ENCODE results near the gene SVBP. TPM values are rescaled to one million over a fixed set of nuclear protein-coding genes. Genes with fewer than 3 reads are reported as not detected.

SVBP gene
- total and polyA plus RNA-seq, 10 donors, result 15.1 to 41.7 (median 21.7) TPM

- 83 to 90% (median 85%) methylated on average over 3 of the region's 3 CpGs for WGBS, 5 donors
- Histone ChIP-seq H3K36me3 (peaks cover 0 to 36% (median 0%) of the 10 kb centered on the region in 6 donors), H3K9me3 (no peaks in the 10 kb centered on the region), H3K4me1 (peaks cover 0 to 22% (median 8%) of the 10 kb centered on the region in 6 donors), H3K27ac (no peak overlapping the region), H3K4me3 (no peak overlapping the region), H3K27me3 (replicated peaks in 1 of 7) (no peaks in the 10 kb centered on the region)
- DNase-seq, result no peak
- intact Hi-C loops (cut with DNase I; ENCODE audit: low total_unique reads), result no loop called here
- TF ChIP-seq CTCF (IDR thresholded peaks at IDR 0.05 in 8 of 11, conservative IDR thresholded peaks at IDR 0.05 in 3 of 11), result no peak
- TF ChIP-seq POLR2A (IDR thresholded peaks at IDR 0.05), result no peak
- TF ChIP-seq POLR2AphosphoS5 (IDR thresholded peaks at IDR 0.05), result no peak
Measured at GRCh38 chr1:42841010-42841409, 23.8 kb upstream of the SVBP start.

- Histone ChIP-seq H3K9me3 (no peaks in the 10 kb centered on the region), H3K36me3 (peaks cover 0 to 52% (median 0%) of the 10 kb centered on the region in 6 donors), H3K4me3 (no peak overlapping the region), H3K27me3 (replicated peaks in 1 of 7) (no peaks in the 10 kb centered on the region), H3K27ac (no peak overlapping the region), H3K4me1 (peaks cover 0 to 16% (median 2%) of the 10 kb centered on the region in 6 donors)
- TF ChIP-seq POLR2A (IDR thresholded peaks at IDR 0.05), result no peak
- TF ChIP-seq CTCF (IDR thresholded peaks at IDR 0.05 in 8 of 11, conservative IDR thresholded peaks at IDR 0.05 in 3 of 11), result no peak
- no peak for TF ChIP-seq POLR2AphosphoS5 (IDR thresholded peaks at IDR 0.05)
- no peak for DNase-seq
- 68 to 79% (median 74%) methylated on average over 7 of the region's 7 CpGs for WGBS, 5 donors
- intact Hi-C loops (cut with DNase I; ENCODE audit: low total_unique reads), result no loop called here
Measured at GRCh38 chr1:42838482-42839190, 21.4 kb upstream of the SVBP start.

DNA sequence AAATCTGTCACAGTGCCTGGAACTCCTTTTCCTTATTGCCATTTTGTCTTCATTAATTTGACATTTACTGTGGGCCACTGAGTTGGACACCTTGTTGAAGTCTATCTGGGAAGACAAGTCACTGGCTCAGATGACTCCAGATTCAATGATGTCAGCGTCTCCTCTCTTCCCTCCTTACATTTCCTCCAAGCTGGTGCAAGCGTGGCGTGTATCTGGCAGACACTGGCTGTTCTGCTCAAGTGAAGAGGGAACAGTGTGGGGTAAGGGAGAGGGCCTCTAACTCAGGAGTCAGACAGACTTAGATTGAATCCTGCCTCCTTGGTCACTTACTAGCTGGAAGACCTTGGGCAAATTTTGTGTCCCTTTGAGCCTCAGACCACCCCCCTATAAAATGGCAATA is 20.5 kb upstream of the SVBP start:
- WGBS, 5 donors, result 44 to 82% (median 52%) methylated on average over 3 of the region's 3 CpGs
- H3K27me3 ChIP-seq (replicated peaks in 1 of 7), result no peaks in the 10 kb centered on the region
- TF ChIP-seq CTCF (IDR thresholded peaks at IDR 0.05 in 8 of 11, conservative IDR thresholded peaks at IDR 0.05 in 3 of 11) (no peak), POLR2A (IDR thresholded peaks at IDR 0.05) (no peak), POLR2AphosphoS5 (IDR thresholded peaks at IDR 0.05) (no peak)
- no peak overlapping the region for H3K27ac ChIP-seq
- H3K4me3 ChIP-seq, result no peak overlapping the region
- no peak for DNase-seq
- H3K36me3 ChIP-seq, result peaks cover 0 to 46% (median 0%) of the 10 kb centered on the region in 6 donors
- H3K4me1 ChIP-seq, result peaks cover 0 to 17% (median 2%) of the 10 kb centered on the region in 6 donors
- H3K9me3 ChIP-seq, result no peaks in the 10 kb centered on the region
- intact Hi-C loops (cut with DNase I; ENCODE audit: low total_unique reads), result no loop called here

- no peak overlapping the region for H3K27ac ChIP-seq
- H3K4me1 ChIP-seq, result peaks cover 0 to 17% (median 2%) of the 10 kb centered on the region in 6 donors
- 93 to 100% (median 94%) methylated on average over 2 of the region's 2 CpGs for WGBS, 5 donors
- H3K36me3 ChIP-seq, result peaks cover 0 to 35% (median 2%) of the 10 kb centered on the region in 6 donors
- TF ChIP-seq POLR2A (IDR thresholded peaks at IDR 0.05), result no peak
- no peak for TF ChIP-seq CTCF (IDR thresholded peaks at IDR 0.05 in 8 of 11, conservative IDR thresholded peaks at IDR 0.05 in 3 of 11)
- no peak for TF ChIP-seq POLR2AphosphoS5 (IDR thresholded peaks at IDR 0.05)
- H3K4me3 ChIP-seq, result no peak overlapping the region
- H3K27me3 ChIP-seq (replicated peaks in 1 of 7), result no peaks in the 10 kb centered on the region
- intact Hi-C loops (cut with DNase I; ENCODE audit: low total_unique reads), result no loop called here
- no peak for DNase-seq
- no peaks in the 10 kb centered on the region for H3K9me3 ChIP-seq
Measured at GRCh38 chr1:42835422-42835821, 18.2 kb upstream of the SVBP start.

Data from spleen (tissue), 11 donors.